Neural cell (in vitro differentiated cells): Measurements from ENCODE around the gene ANO1. TPM values are rescaled to one million over a fixed set of nuclear protein-coding genes. Genes with fewer than 3 reads are reported as not detected.

ENCODE experiments used
- H2AFZ ChIP-seq: fragments of 200-600, 300-800 bp; sonication (generic), shearing (Covaris generic); 2 replicates; pipeline ENCODE4 v1.6.0; 2014; ENCODE audit warnings: low read depth, mild to moderate bottlenecking, antibody characterized with exemption, low read length, moderate library complexity
- H3F3A ChIP-seq: fragments of 200-600 bp; shearing (Covaris generic); 2 replicates; pipeline ENCODE4 v1.6.1; 2016; ENCODE audit warnings: mild to moderate bottlenecking, moderate library complexity, mixed read lengths, antibody characterized with exemption, low read length; ENCODE audit not compliant: insufficient read depth, poor library complexity, severe bottlenecking
- H3K27ac ChIP-seq: fragments of 200-600, 300-800 bp; sonication (generic), shearing (Covaris generic); 2 replicates; pipeline ENCODE4 v1.5.1; 2014; ENCODE audit warnings: mild to moderate bottlenecking, low read length, moderate library complexity
- H3K27me3 ChIP-seq: fragments of 300-800, 200-600 bp; sonication (generic), shearing (Covaris generic); 2 replicates; pipeline ENCODE4 v1.6.0; 2014; ENCODE audit warnings: mild to moderate bottlenecking, low read depth, low read length, moderate library complexity; ENCODE audit not compliant: insufficient read depth
- H3K36me3 ChIP-seq: fragments of 300-800, 200-600 bp; sonication (generic), shearing (Covaris generic); 2 replicates; pipeline ENCODE4 v1.5.1; 2014; ENCODE audit warnings: mild to moderate bottlenecking, antibody characterized with exemption, low read length, moderate library complexity; ENCODE audit not compliant: insufficient read depth
- H3K4me2 ChIP-seq: fragments of 300-800, 200-600 bp; sonication (generic), shearing (Covaris generic); 2 replicates; pipeline ENCODE4 v1.6.0; 2014; ENCODE audit warnings: mild to moderate bottlenecking, low read length
- H3K4me3 ChIP-seq: fragments of 300-800, 200-600 bp; sonication (generic), shearing (Covaris generic); 2 replicates; pipeline ENCODE4 v1.5.1; 2014; ENCODE audit warnings: mild to moderate bottlenecking, low read length, moderate library complexity
- H3K79me2 ChIP-seq: fragments of 200-600 bp; shearing (Covaris generic); replicated peaks from 2 replicates; pipeline ENCODE4 v1.6.0; 2014; ENCODE audit warnings: mild to moderate bottlenecking, low read length, moderate library complexity; ENCODE audit not compliant: insufficient read depth
- H3K9ac ChIP-seq: fragments of 300-800, 200-600 bp; sonication (generic), shearing (Covaris generic); 2 replicates; pipeline ENCODE4 v1.6.1; 2016; ENCODE audit warnings: mild to moderate bottlenecking, low read length, mixed read lengths
- H3K9me2 ChIP-seq: fragments of 200-600 bp; shearing (Covaris generic); 2 replicates; pipeline ENCODE4 v1.6.1; 2016; ENCODE audit warnings: mild to moderate bottlenecking, low read length, mixed read lengths; ENCODE audit not compliant: insufficient read depth
- H3K9me3 ChIP-seq: fragments of 200-600, 300-800 bp; sonication (generic), shearing (Covaris generic); 2 replicates; pipeline ENCODE4 v1.6.1; 2016; ENCODE audit warnings: mild to moderate bottlenecking, mixed run types, low read length, moderate library complexity, mixed read lengths
- H4K20me1 ChIP-seq: fragments of 200-600 bp; shearing (Covaris generic); 2 replicates; pipeline ENCODE4 v1.6.1; 2016; ENCODE audit warnings: mild to moderate bottlenecking, mixed run types; ENCODE audit not compliant: insufficient read depth
- EP300 ChIP-seq: fragments of 450-650 bp; conservative IDR thresholded peaks from 2 replicates; pipeline ENCODE4 v1.6.1; 2014; ENCODE audit warnings: antibody characterized with exemption, mild to moderate bottlenecking, moderate library complexity; ENCODE audit not compliant: poor library complexity, severe bottlenecking
- EZH2 ChIP-seq: fragments of 200-600, 300-800 bp; shearing (Covaris generic), sonication (generic); IDR thresholded peaks from 2 replicates; pipeline ENCODE4 v1.6.1; 2014; ENCODE audit warnings: antibody characterized with exemption, low read length, borderline replicate concordance, mild to moderate bottlenecking; ENCODE audit not compliant: insufficient read depth, poor library complexity, severe bottlenecking
- MXI1 ChIP-seq: fragments of 450-650 bp; conservative IDR thresholded peaks from 2 replicates; pipeline ENCODE4 v1.6.1; 2014; ENCODE audit warnings: antibody characterized with exemption, mild to moderate bottlenecking; ENCODE audit not compliant: poor library complexity, severe bottlenecking
- POLR2AphosphoS5 ChIP-seq: IDR thresholded peaks from 2 replicates; pipeline ENCODE4 v1.6.1; 2012
- RAD21 ChIP-seq: fragments of 450-650 bp; conservative IDR thresholded peaks from 2 replicates; pipeline ENCODE4 v1.6.1; 2014; ENCODE audit warnings: antibody characterized with exemption, mild to moderate bottlenecking, moderate library complexity
- SMC3 ChIP-seq: fragments of 450-650 bp; conservative IDR thresholded peaks from 2 replicates; pipeline ENCODE4 v1.6.1; 2014; ENCODE audit warnings: antibody characterized with exemption, mild to moderate bottlenecking, moderate library complexity; ENCODE audit not compliant: poor library complexity
- TAF1 ChIP-seq: IDR thresholded peaks from 2 replicates; pipeline ENCODE4 v1.6.1; 2012; ENCODE audit warnings: low read depth
- polyA plus RNA-seq: library from polyadenylated mRNA; depleted of rRNA; stranded (reverse); fragments of >200 nt; gene quantifications from 2 replicates; pipeline ENCODE4 v1.2.3, GENCODE V29; 2014
- TF ChIP-seq, protein P1 (sequence below): fragments of 450-650 bp; IDR thresholded peaks from 2 replicates; pipeline ENCODE4 v1.5.1; 2014; ENCODE audit warnings: antibody characterized with exemption, mild to moderate bottlenecking, moderate library complexity; ENCODE audit not compliant: poor library complexity, severe bottlenecking
- TF ChIP-seq, protein P2 (sequence below): IDR thresholded peaks from 2 replicates; pipeline ENCODE4 v1.6.1; 2012; ENCODE audit warnings: borderline replicate concordance

ANO1 gene
- polyA plus RNA-seq, 1 donor from 2014 or later, result not detected

DNA sequence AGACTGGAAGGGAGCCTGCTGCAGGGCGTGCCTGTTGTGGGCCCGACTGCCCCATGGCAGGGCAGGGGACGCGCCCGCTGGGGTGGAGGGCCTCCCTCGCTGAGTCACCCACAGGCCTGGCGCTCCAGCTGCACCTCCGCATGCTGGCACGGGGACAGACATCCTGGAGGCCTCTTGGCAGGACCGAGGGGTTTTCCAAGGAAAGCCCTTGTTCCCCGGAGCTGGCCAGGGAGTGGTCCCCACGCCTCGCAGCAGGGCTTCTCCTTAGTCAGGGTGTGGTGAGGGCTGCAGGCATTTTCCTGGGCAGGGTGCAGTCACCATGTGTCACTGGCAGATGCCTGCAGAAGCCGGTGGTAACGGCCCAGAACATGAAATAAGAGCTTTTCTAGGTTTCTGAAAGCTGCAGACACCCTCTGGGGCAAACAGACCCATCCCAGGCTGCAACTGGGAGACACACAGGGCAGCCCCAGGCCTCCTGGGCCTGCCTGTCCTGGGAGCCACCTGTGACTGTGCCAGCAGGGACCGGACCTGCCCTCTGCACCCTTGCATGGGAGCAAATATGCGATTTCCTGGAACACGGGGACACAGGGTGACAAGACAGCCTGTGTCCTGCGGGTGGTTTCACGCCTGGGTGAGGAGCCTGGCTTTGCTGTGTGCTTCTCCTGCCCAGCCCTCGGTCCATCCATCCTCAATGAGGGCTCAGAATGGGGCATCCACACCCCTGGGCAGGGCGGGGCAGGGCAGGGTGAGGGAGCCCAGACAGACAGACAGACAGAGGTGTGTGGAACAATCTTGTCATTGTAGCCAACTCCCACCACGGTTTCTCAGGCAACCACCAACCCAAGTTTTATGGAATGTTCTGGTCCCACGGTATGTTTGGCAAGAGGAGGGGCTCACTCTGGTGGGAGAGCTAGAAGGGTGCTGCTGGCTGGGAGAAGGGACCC is 81.8 kb downstream of the ANO1 start:
- no peak overlapping the region for H2AFZ ChIP-seq
- H3K27ac ChIP-seq, result no peak overlapping the region
- H3K27me3 ChIP-seq, result no peaks in the 10 kb centered on the region
- no peak overlapping the region for H3K9ac ChIP-seq
- TF ChIP-seq EZH2, result no peak
- no peak for TF ChIP-seq EP300
- H3F3A ChIP-seq, result no peaks in the 10 kb centered on the region
- H3K9me2 ChIP-seq, result no peaks in the 10 kb centered on the region
- no peaks in the 10 kb centered on the region for H3K36me3 ChIP-seq
- H3K4me2 ChIP-seq, result no peak overlapping the region
- H3K79me2 ChIP-seq, result no peaks in the 10 kb centered on the region
- no peaks in the 10 kb centered on the region for H4K20me1 ChIP-seq
- H3K9me3 ChIP-seq, result no peaks in the 10 kb centered on the region
- no peak overlapping the region for H3K4me3 ChIP-seq

DNA sequence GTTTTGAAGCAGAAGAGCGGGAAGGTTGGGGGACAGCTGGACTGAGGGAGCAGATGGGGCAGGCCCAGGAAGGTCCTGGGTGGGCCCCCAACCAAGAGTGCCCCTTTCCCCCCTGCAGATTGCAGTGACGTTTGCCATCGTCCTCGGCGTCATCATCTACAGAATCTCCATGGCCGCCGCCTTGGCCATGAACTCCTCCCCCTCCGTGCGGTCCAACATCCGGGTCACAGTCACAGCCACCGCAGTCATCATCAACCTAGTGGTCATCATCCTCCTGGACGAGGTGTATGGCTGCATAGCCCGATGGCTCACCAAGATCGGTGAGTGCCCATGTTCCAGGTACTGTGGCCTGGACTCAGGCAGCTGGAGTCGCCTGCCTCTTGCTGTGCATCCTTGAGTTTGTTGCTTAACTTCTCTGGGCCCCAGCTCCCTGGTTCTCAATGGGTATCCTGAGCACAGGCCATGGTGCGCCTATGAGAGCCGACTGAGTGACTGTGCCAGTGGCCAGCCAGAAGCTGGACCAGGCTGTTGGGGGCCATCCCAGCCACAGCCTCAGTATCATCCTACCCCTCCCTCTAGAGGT is 83.0 kb downstream of the ANO1 start:
- H3K9me2 ChIP-seq, result no peaks in the 10 kb centered on the region
- no peaks in the 10 kb centered on the region for H3K27me3 ChIP-seq
- no peaks in the 10 kb centered on the region for H3K79me2 ChIP-seq
- no peak overlapping the region for H3K27ac ChIP-seq
- no peaks in the 10 kb centered on the region for H4K20me1 ChIP-seq
- no peak overlapping the region for H2AFZ ChIP-seq
- no peak overlapping the region for H3K4me2 ChIP-seq
- TF ChIP-seq EZH2 (no peak), TAF1 (no peak), EP300 (no peak), SMC3 (no peak), MXI1 (no peak), POLR2AphosphoS5 (no peak), RAD21 (no peak)
- TF ChIP-seq, protein P1, sequence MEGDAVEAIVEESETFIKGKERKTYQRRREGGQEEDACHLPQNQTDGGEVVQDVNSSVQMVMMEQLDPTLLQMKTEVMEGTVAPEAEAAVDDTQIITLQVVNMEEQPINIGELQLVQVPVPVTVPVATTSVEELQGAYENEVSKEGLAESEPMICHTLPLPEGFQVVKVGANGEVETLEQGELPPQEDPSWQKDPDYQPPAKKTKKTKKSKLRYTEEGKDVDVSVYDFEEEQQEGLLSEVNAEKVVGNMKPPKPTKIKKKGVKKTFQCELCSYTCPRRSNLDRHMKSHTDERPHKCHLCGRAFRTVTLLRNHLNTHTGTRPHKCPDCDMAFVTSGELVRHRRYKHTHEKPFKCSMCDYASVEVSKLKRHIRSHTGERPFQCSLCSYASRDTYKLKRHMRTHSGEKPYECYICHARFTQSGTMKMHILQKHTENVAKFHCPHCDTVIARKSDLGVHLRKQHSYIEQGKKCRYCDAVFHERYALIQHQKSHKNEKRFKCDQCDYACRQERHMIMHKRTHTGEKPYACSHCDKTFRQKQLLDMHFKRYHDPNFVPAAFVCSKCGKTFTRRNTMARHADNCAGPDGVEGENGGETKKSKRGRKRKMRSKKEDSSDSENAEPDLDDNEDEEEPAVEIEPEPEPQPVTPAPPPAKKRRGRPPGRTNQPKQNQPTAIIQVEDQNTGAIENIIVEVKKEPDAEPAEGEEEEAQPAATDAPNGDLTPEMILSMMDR, result no peak
- TF ChIP-seq, protein P2, sequence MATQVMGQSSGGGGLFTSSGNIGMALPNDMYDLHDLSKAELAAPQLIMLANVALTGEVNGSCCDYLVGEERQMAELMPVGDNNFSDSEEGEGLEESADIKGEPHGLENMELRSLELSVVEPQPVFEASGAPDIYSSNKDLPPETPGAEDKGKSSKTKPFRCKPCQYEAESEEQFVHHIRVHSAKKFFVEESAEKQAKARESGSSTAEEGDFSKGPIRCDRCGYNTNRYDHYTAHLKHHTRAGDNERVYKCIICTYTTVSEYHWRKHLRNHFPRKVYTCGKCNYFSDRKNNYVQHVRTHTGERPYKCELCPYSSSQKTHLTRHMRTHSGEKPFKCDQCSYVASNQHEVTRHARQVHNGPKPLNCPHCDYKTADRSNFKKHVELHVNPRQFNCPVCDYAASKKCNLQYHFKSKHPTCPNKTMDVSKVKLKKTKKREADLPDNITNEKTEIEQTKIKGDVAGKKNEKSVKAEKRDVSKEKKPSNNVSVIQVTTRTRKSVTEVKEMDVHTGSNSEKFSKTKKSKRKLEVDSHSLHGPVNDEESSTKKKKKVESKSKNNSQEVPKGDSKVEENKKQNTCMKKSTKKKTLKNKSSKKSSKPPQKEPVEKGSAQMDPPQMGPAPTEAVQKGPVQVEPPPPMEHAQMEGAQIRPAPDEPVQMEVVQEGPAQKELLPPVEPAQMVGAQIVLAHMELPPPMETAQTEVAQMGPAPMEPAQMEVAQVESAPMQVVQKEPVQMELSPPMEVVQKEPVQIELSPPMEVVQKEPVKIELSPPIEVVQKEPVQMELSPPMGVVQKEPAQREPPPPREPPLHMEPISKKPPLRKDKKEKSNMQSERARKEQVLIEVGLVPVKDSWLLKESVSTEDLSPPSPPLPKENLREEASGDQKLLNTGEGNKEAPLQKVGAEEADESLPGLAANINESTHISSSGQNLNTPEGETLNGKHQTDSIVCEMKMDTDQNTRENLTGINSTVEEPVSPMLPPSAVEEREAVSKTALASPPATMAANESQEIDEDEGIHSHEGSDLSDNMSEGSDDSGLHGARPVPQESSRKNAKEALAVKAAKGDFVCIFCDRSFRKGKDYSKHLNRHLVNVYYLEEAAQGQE, result no peak
- no peaks in the 10 kb centered on the region for H3K36me3 ChIP-seq
- H3K4me3 ChIP-seq, result no peak overlapping the region
- H3K9me3 ChIP-seq, result no peaks in the 10 kb centered on the region
- no peak overlapping the region for H3K9ac ChIP-seq
- H3F3A ChIP-seq, result no peaks in the 10 kb centered on the region
